ENCODE data around the gene H1-8.

The H1-8 gene

GRCh38 chr3:129501630-129502029 lies 41.3 kb upstream of the H1-8 start:
- no peak for TF ChIP-seq CTCF (IDR thresholded peaks at IDR 0.05; ENCODE audit: control extremely low read depth, extremely low read depth, low read depth, missing control alignments)
- ChIA-PET POLR2A (interaction anchor here (0.5 kb wide), 1 partner anchor 9 kb away, joined by 5 read pairs; no protein-coding TSS in a partner anchor), CTCF (interaction anchor here (5.6 kb wide), 1 partner anchor 10 kb away, joined by 48 read pairs; no protein-coding TSS in a partner anchor)
- DNase-seq (ENCODE audit: extremely low spot score): no peak

- no peak for TF ChIP-seq CTCF (IDR thresholded peaks at IDR 0.05; ENCODE audit: control extremely low read depth, extremely low read depth, low read depth, missing control alignments)
- ChIA-PET POLR2A (no interaction called here), CTCF (interaction anchor here (5.6 kb wide), 1 partner anchor 11 kb away, joined by 48 read pairs; no protein-coding TSS in a partner anchor)
- DNase-seq (ENCODE audit: extremely low spot score): no peak
Observed at GRCh38 chr3:129502641-129503408, 40.1 kb upstream of the H1-8 start.

GRCh38 chr3:129503471-129504291 lies 39.3 kb upstream of the H1-8 start:
- POLR2A ChIA-PET: no interaction called here
- no peak for DNase-seq (ENCODE audit: extremely low spot score)
- CTCF ChIA-PET: interaction anchor here (5.6 kb wide), 1 partner anchor 12 kb away, joined by 48 read pairs; no protein-coding TSS in a partner anchor
- TF ChIP-seq CTCF (IDR thresholded peaks at IDR 0.05; ENCODE audit: control extremely low read depth, extremely low read depth, low read depth, missing control alignments): no peak

- no peak for DNase-seq (ENCODE audit: extremely low spot score)
- POLR2A ChIA-PET: no interaction called here
Observed at GRCh38 chr3:129504471-129505100, 38.4 kb upstream of the H1-8 start.

GRCh38 chr3:129505341-129505740 lies 37.6 kb upstream of the H1-8 start:
- ChIA-PET POLR2A (no interaction called here), CTCF (no interaction called here)
- no peak for DNase-seq (ENCODE audit: extremely low spot score)
- no peak for TF ChIP-seq CTCF (IDR thresholded peaks at IDR 0.05; ENCODE audit: control extremely low read depth, extremely low read depth, low read depth, missing control alignments)

More at GRCh38 chr3:129504471-129505100, 38.4 kb upstream of the H1-8 start:
- CTCF ChIA-PET: interaction anchor here (5.6 kb wide), 1 partner anchor 13 kb away, joined by 48 read pairs; no protein-coding TSS in a partner anchor
- no peak for TF ChIP-seq CTCF (IDR thresholded peaks at IDR 0.05; ENCODE audit: control extremely low read depth, extremely low read depth, low read depth, missing control alignments)

- POLR2A ChIA-PET: no interaction called here
- CTCF ChIA-PET: interaction anchor here (1.3 kb wide), 1 partner anchor 18 kb away, joined by 4 read pairs; no protein-coding TSS in a partner anchor
- TF ChIP-seq CTCF (IDR thresholded peaks at IDR 0.05; ENCODE audit: control extremely low read depth, extremely low read depth, low read depth, missing control alignments): no peak
- no peak for DNase-seq (ENCODE audit: extremely low spot score)
Observed at GRCh38 chr3:129506231-129506742, 36.7 kb upstream of the H1-8 start.
